ENCODE data around the gene TCF4.

TCF4 gene

GRCh38 chr18:55310044-55310676, 277.8 kb downstream of the TCF4 start:
- no peak overlapping the region for H3K27ac Mint-ChIP-seq
- DNase-seq: no peak
- no peaks in the 10 kb centered on the region for H3K27me3 Mint-ChIP-seq
- H3K4me3 Mint-ChIP-seq: no peak overlapping the region
- H3K4me1 Mint-ChIP-seq (ENCODE audit: low read depth): no peaks in the 10 kb centered on the region
- H3K9me3 Mint-ChIP-seq: no peaks in the 10 kb centered on the region
- no peaks in the 10 kb centered on the region for H3K36me3 Mint-ChIP-seq (ENCODE audit: low read depth)

GRCh38 chr18:55309249-55309648, 278.7 kb downstream of the TCF4 start:
- Mint-ChIP-seq H3K9me3 (no peaks in the 10 kb centered on the region), H3K27me3 (no peaks in the 10 kb centered on the region), H3K4me3 (no peak overlapping the region), H3K27ac (no peak overlapping the region), H3K4me1 (ENCODE audit: low read depth) (no peaks in the 10 kb centered on the region), H3K36me3 (ENCODE audit: low read depth) (no peaks in the 10 kb centered on the region)
- no peak for DNase-seq

GRCh38 chr18:55307505-55307904, 280.5 kb downstream of the TCF4 start:
- DNase-seq: no peak
- Mint-ChIP-seq H3K4me3 (no peak overlapping the region), H3K4me1 (ENCODE audit: low read depth) (no peaks in the 10 kb centered on the region), H3K36me3 (ENCODE audit: low read depth) (no peaks in the 10 kb centered on the region), H3K27ac (no peak overlapping the region), H3K27me3 (no peaks in the 10 kb centered on the region), H3K9me3 (no peaks in the 10 kb centered on the region)

- H3K36me3 Mint-ChIP-seq (ENCODE audit: low read depth): no peaks in the 10 kb centered on the region
- no peak for DNase-seq
- H3K4me1 Mint-ChIP-seq (ENCODE audit: low read depth): no peaks in the 10 kb centered on the region
- no peaks in the 10 kb centered on the region for H3K9me3 Mint-ChIP-seq
- no peak overlapping the region for H3K4me3 Mint-ChIP-seq
- H3K27ac Mint-ChIP-seq: no peak overlapping the region
- no peaks in the 10 kb centered on the region for H3K27me3 Mint-ChIP-seq
Measured at GRCh38 chr18:55306359-55307024, 281.5 kb downstream of the TCF4 start.

GRCh38 chr18:55302167-55302833, 285.7 kb downstream of the TCF4 start:
- Mint-ChIP-seq H3K4me3 (no peak overlapping the region), H3K36me3 (ENCODE audit: low read depth) (no peaks in the 10 kb centered on the region), H3K27ac (no peak overlapping the region), H3K27me3 (no peaks in the 10 kb centered on the region), H3K4me1 (ENCODE audit: low read depth) (no peaks in the 10 kb centered on the region), H3K9me3 (no peaks in the 10 kb centered on the region)
- no peak for DNase-seq

GRCh38 chr18:55301824-55302166, 286.2 kb downstream of the TCF4 start:
- no peaks in the 10 kb centered on the region for H3K27me3 Mint-ChIP-seq
- no peaks in the 10 kb centered on the region for H3K4me1 Mint-ChIP-seq (ENCODE audit: low read depth)
- H3K4me3 Mint-ChIP-seq: no peak overlapping the region
- no peak overlapping the region for H3K27ac Mint-ChIP-seq
- no peak for DNase-seq
- no peaks in the 10 kb centered on the region for H3K36me3 Mint-ChIP-seq (ENCODE audit: low read depth)
- no peaks in the 10 kb centered on the region for H3K9me3 Mint-ChIP-seq

GRCh38 chr18:55300936-55301531, 287.0 kb downstream of the TCF4 start:
- H3K27me3 Mint-ChIP-seq: no peaks in the 10 kb centered on the region
- H3K27ac Mint-ChIP-seq: no peak overlapping the region
- H3K9me3 Mint-ChIP-seq: no peaks in the 10 kb centered on the region
- no peak for DNase-seq
- H3K4me3 Mint-ChIP-seq: no peak overlapping the region
- no peaks in the 10 kb centered on the region for H3K4me1 Mint-ChIP-seq (ENCODE audit: low read depth)
- H3K36me3 Mint-ChIP-seq (ENCODE audit: low read depth): no peaks in the 10 kb centered on the region

- Mint-ChIP-seq H3K36me3 (ENCODE audit: low read depth) (no peaks in the 10 kb centered on the region), H3K4me3 (no peak overlapping the region), H3K27ac (no peak overlapping the region)
Measured at GRCh38 chr18:55300421-55300935, 287.5 kb downstream of the TCF4 start.

GRCh38 chr18:55296778-55297177, 291.2 kb downstream of the TCF4 start:
- H3K4me1 Mint-ChIP-seq (ENCODE audit: low read depth): no peaks in the 10 kb centered on the region
- no peaks in the 10 kb centered on the region for H3K9me3 Mint-ChIP-seq
- no peaks in the 10 kb centered on the region for H3K27me3 Mint-ChIP-seq
- H3K36me3 Mint-ChIP-seq (ENCODE audit: low read depth): no peaks in the 10 kb centered on the region
- H3K4me3 Mint-ChIP-seq: no peak overlapping the region
- no peak for DNase-seq
- no peak overlapping the region for H3K27ac Mint-ChIP-seq

More at GRCh38 chr18:55300421-55300935, 287.5 kb downstream of the TCF4 start:
- H3K4me1 Mint-ChIP-seq (ENCODE audit: low read depth): no peaks in the 10 kb centered on the region
- no peak for DNase-seq
- no peaks in the 10 kb centered on the region for H3K27me3 Mint-ChIP-seq
- H3K9me3 Mint-ChIP-seq: no peaks in the 10 kb centered on the region

GRCh38 chr18:55296115-55296514, 291.9 kb downstream of the TCF4 start:
- Mint-ChIP-seq H3K9me3 (no peaks in the 10 kb centered on the region), H3K4me3 (no peak overlapping the region), H3K4me1 (ENCODE audit: low read depth) (no peaks in the 10 kb centered on the region), H3K36me3 (ENCODE audit: low read depth) (no peaks in the 10 kb centered on the region), H3K27ac (no peak overlapping the region), H3K27me3 (no peaks in the 10 kb centered on the region)
- DNase-seq: no peak

GRCh38 chr18:55290898-55291297, 297.1 kb downstream of the TCF4 start:
- no peaks in the 10 kb centered on the region for H3K4me1 Mint-ChIP-seq (ENCODE audit: low read depth)
- no peaks in the 10 kb centered on the region for H3K27me3 Mint-ChIP-seq
- no peaks in the 10 kb centered on the region for H3K9me3 Mint-ChIP-seq
- H3K4me3 Mint-ChIP-seq: no peak overlapping the region
- DNase-seq: no peak
- no peaks in the 10 kb centered on the region for H3K36me3 Mint-ChIP-seq (ENCODE audit: low read depth)
- H3K27ac Mint-ChIP-seq: no peak overlapping the region

GRCh38 chr18:55289775-55290174, 298.2 kb downstream of the TCF4 start:
- Mint-ChIP-seq H3K27ac (no peak overlapping the region), H3K4me3 (no peak overlapping the region), H3K4me1 (ENCODE audit: low read depth) (no peaks in the 10 kb centered on the region), H3K36me3 (ENCODE audit: low read depth) (no peaks in the 10 kb centered on the region), H3K9me3 (no peaks in the 10 kb centered on the region), H3K27me3 (no peaks in the 10 kb centered on the region)
- DNase-seq: no peak

- no peaks in the 10 kb centered on the region for H3K4me1 Mint-ChIP-seq (ENCODE audit: low read depth)
- no peaks in the 10 kb centered on the region for H3K27me3 Mint-ChIP-seq
- DNase-seq: no peak
- H3K27ac Mint-ChIP-seq: no peak overlapping the region
- no peak overlapping the region for H3K4me3 Mint-ChIP-seq
- no peaks in the 10 kb centered on the region for H3K36me3 Mint-ChIP-seq (ENCODE audit: low read depth)
- H3K9me3 Mint-ChIP-seq: no peaks in the 10 kb centered on the region
Measured at GRCh38 chr18:55289048-55289447, 298.9 kb downstream of the TCF4 start.

- DNase-seq: no peak
- no peaks in the 10 kb centered on the region for H3K4me1 Mint-ChIP-seq (ENCODE audit: low read depth)
Measured at GRCh38 chr18:55287935-55288868, 299.8 kb downstream of the TCF4 start.

More at GRCh38 chr18:55287935-55288868, 299.8 kb downstream of the TCF4 start:
- H3K4me3 Mint-ChIP-seq: no peak overlapping the region
- no peaks in the 10 kb centered on the region for H3K9me3 Mint-ChIP-seq
- H3K27me3 Mint-ChIP-seq: no peaks in the 10 kb centered on the region
- no peak overlapping the region for H3K27ac Mint-ChIP-seq
- H3K36me3 Mint-ChIP-seq (ENCODE audit: low read depth): no peaks in the 10 kb centered on the region
